IMR-90 (cell line): ENCODE results near the gene ABHD12B. TPM values are rescaled to one million over a fixed set of nuclear protein-coding genes. Genes with fewer than 3 reads are reported as not detected.

Experiments used
- ATAC-seq: fragments of 200-7000 bp; cut with Tn5 transposase; 2 replicates; pipeline ENCODE4 v1.9.1; 2020; ENCODE audit warnings: low read depth, mild to moderate bottlenecking, moderate library complexity
- BruUV-seq: library from RNA; stranded (reverse); fragments of 400-500 nt; replicated peaks from 2 replicates; lab custom pipeline; 2021; lab: Mats Ljungman, UMichigan
- CTCF ChIA-PET: fragments of 300-600 bp; formaldehyde crosslinking; extraction: SDS; loops from one replicate; lab custom pipeline; 2021; ENCODE audit warnings: antibody characterized with exemption; lab: Yijun Ruan, JAX
- POLR2A ChIA-PET: fragments of 300-600 bp; sonication (Branson Sonifier 250); formaldehyde crosslinking; loops from one replicate; lab custom pipeline; 2022; ENCODE audit warnings: antibody characterized with exemption; ENCODE audit not compliant: unreplicated experiment; lab: Charles Lee
- DNase-seq: peaks from one replicate; pipeline ENCODE4 v3.0.0; 2013
- H2AFZ ChIP-seq: replicated peaks from 2 replicates; pipeline ENCODE3; 2013; ENCODE audit warnings: low read length, mild to moderate bottlenecking; ENCODE audit not compliant: poor library complexity
- H2AK5ac ChIP-seq: 2 replicates; pipeline ENCODE4 v1.6.1; 2013; ENCODE audit warnings: low read depth, low read length, inconsistent platforms
- H2AK9ac ChIP-seq: replicated peaks from 2 replicates; pipeline ENCODE3; 2013; ENCODE audit warnings: mild to moderate bottlenecking, low read depth, low read length, moderate library complexity; ENCODE audit not compliant: poor library complexity
- H2BK120ac ChIP-seq: 2 replicates; pipeline ENCODE4 v1.6.1; 2013; ENCODE audit warnings: low read depth, low read length, inconsistent platforms
- H2BK15ac ChIP-seq: 3 replicates; pipeline ENCODE4 v1.6.1; 2013; ENCODE audit warnings: low read depth, low read length, inconsistent platforms
- H2BK20ac ChIP-seq: 2 replicates; pipeline ENCODE4 v1.6.1; 2013; ENCODE audit warnings: low read depth, mild to moderate bottlenecking, inconsistent platforms, low read length, moderate library complexity
- H2BK5ac ChIP-seq: 2 replicates; pipeline ENCODE4 v1.6.1; 2013; ENCODE audit warnings: mild to moderate bottlenecking, low read depth, low read length, inconsistent platforms; ENCODE audit not compliant: poor library complexity, severe bottlenecking
- H3K14ac ChIP-seq: replicated peaks from 2 replicates; pipeline ENCODE4 v1.6.1; 2013; ENCODE audit warnings: low read depth, low read length, inconsistent platforms
- H3K18ac ChIP-seq: 2 replicates; pipeline ENCODE4 v1.6.1; 2013; ENCODE audit warnings: low read depth, low read length, control low read depth
- H3K23ac ChIP-seq: 2 replicates; pipeline ENCODE4 v1.6.1; 2013; ENCODE audit warnings: low read depth, low read length, inconsistent platforms
- H3K27ac ChIP-seq: 2 replicates; pipeline ENCODE4 v1.5.1; 2013; ENCODE audit warnings: mild to moderate bottlenecking, control low read depth, low read length; ENCODE audit not compliant: insufficient read depth
- H3K27me3 ChIP-seq: 2 replicates; pipeline ENCODE4 v1.6.1; 2013; ENCODE audit warnings: low read length; ENCODE audit not compliant: control insufficient read depth, insufficient read depth
- H3K36me3 ChIP-seq: 2 replicates; pipeline ENCODE4 v1.6.1; 2013; ENCODE audit warnings: low read length, mixed read lengths; ENCODE audit not compliant: control insufficient read depth, insufficient read depth
- H3K4ac ChIP-seq: 2 replicates; pipeline ENCODE4 v1.6.1; 2013; ENCODE audit warnings: low read depth, low read length, inconsistent platforms
- H3K4me1 ChIP-seq: 2 replicates; pipeline ENCODE4 v1.6.1; 2013; ENCODE audit warnings: low read length, mixed read lengths; ENCODE audit not compliant: control insufficient read depth, insufficient read depth
- H3K4me2 ChIP-seq: 2 replicates; pipeline ENCODE4 v1.6.1; 2013; ENCODE audit warnings: low read depth, mild to moderate bottlenecking, control low read depth, low read length, moderate library complexity
- H3K4me3 ChIP-seq: 2 replicates; pipeline ENCODE4 v1.5.1; 2013; ENCODE audit warnings: low read depth, mild to moderate bottlenecking, control low read depth, low read length, moderate library complexity; ENCODE audit not compliant: insufficient read depth
- H3K56ac ChIP-seq: 2 replicates; pipeline ENCODE4 v1.6.1; 2013; ENCODE audit warnings: low read length, inconsistent platforms; ENCODE audit not compliant: insufficient read depth; ENCODE audit errors: extremely low read depth
- H3K79me1 ChIP-seq, 2 experiments: 2 replicates each; pipeline ENCODE4 v1.6.1; 2013; ENCODE audit warnings: low read length in 2 of 2, inconsistent platforms in 1 of 2, low read depth in 1 of 2
- H3K9ac ChIP-seq: 2 replicates; pipeline ENCODE4 v1.6.1; 2013; ENCODE audit warnings: low read depth, low read length, control low read depth
- H3K9me1 ChIP-seq: 2 replicates; pipeline ENCODE4 v1.6.1; 2013; ENCODE audit warnings: low read length, inconsistent platforms; ENCODE audit not compliant: insufficient read depth
- H3K9me3 ChIP-seq: 2 replicates; pipeline ENCODE4 v1.6.1; 2013; ENCODE audit warnings: low read length; ENCODE audit not compliant: control insufficient read depth, insufficient read depth
- H4K20me1 ChIP-seq: 2 replicates; pipeline ENCODE4 v1.6.1; 2013; ENCODE audit warnings: low read length, inconsistent platforms; ENCODE audit not compliant: insufficient read depth
- H4K5ac ChIP-seq: 2 replicates; pipeline ENCODE4 v1.6.1; 2013; ENCODE audit warnings: mild to moderate bottlenecking, low read depth, low read length, control low read depth
- H4K8ac ChIP-seq, 2 experiments: 2 replicates each; pipeline ENCODE4 v1.6.1; 2013; ENCODE audit warnings: low read depth in 2 of 2, low read length in 2 of 2, control low read depth in 1 of 2, inconsistent platforms in 1 of 2
- H4K91ac ChIP-seq: 2 replicates; pipeline ENCODE4 v1.6.1; 2013; ENCODE audit warnings: low read depth, low read length, inconsistent platforms; ENCODE audit not compliant: insufficient read depth
- WGBS, 2 experiments: methylation state at CpG; one replicate each; pipeline versions ENCODE4 v1.1.5 to v1.1.7; 2013; ENCODE audit warnings: missing lambda C conversion rate in 2 of 2; ENCODE audit not compliant: insufficient read length in 1 of 2; ENCODE audit errors: extremely low coverage in 2 of 2; 5-methylcytosine and 5-hydroxymethylcytosine counted together
- dilution Hi-C: fragments of 300-500 bp; cut with HindIII; formaldehyde crosslinking; loops from one replicate; pipeline ENCODE4 v1.14.3; 2018; ENCODE audit warnings: low sequenced_read_pairs; ENCODE audit not compliant: unreplicated experiment
- in situ Hi-C: fragments of 300-500 bp; cut with MboI; formaldehyde crosslinking; loops from 3 replicates; pipeline ENCODE4 v1.14.3; 2019; ENCODE audit warnings: low sequenced_read_pairs, inconsistent platforms, mixed read lengths
- intact Hi-C: fragments of 100-400 bp; cut with micrococcal nuclease; formaldehyde crosslinking; loops from 2 replicates; pipeline ENCODE4 v1.10.0; 2022
- polyA plus RNA-seq, 3 experiments: library from polyadenylated mRNA; depleted of rRNA; stranded (reverse); fragments of >200 nt; gene quantifications; 2 replicates each; pipeline ENCODE4 v1.2.3, GENCODE V29; 2012; ENCODE audit warnings: low replicate concordance in 1 of 3
- total RNA-seq: library from RNA; depleted of rRNA; stranded (reverse); fragments of >200 nt; gene quantifications from 2 replicates; pipeline ENCODE4 v1.2.3, GENCODE V29; 2012
- TF ChIP-seq, protein P1 (sequence below): fragments of 150-350 bp; IDR thresholded peaks from 2 replicates; pipeline ENCODE4 v1.6.1; 2017; ENCODE audit warnings: mild to moderate bottlenecking, antibody characterized with exemption, low read length, low read depth

Gene ABHD12B
- total and polyA plus RNA-seq, 2 of the 4 experiments (the other 2 are of a cell fraction), result 0.18 TPM; not detected in 1

DNA sequence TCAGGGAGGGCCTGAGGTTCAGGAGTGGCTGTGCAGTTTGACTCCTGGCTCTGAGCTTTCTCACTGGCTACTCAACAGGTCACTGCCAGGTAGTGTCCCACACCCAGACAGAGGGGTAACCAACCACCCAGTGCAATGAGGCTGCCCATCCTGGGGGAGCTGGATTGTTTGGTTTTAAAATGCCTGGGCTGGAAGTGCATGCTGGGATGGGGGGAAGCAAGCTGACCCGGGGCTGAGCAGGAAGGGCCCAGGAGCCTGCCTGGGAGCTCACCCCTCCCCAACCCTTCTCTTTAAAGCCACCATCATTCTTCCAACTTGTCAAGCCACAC, 12.6 kb upstream of the ABHD12B start:
- H3K23ac ChIP-seq, result peak overlapping the region; percentile 93
- 0 out of 2 replicates have a peak, but pooled peaks cover 5% of the 10 kb centered on the region for H3K9me1 ChIP-seq
- H3K4me1 ChIP-seq, result peaks cover 9% of the 10 kb centered on the region
- peak; percentile 39 for ATAC-seq
- H3K27ac ChIP-seq, result peak overlapping the region; percentile 89
- peak overlapping the region; percentile 86; the same call in 1 of the 2 replicates for H2AK5ac ChIP-seq
- intact Hi-C loops (no loop called here), dilution Hi-C loops (no loop called here), in situ Hi-C loops (no loop called here)
- H2BK120ac ChIP-seq, result peak overlapping the region; percentile 96
- H3K56ac ChIP-seq, result peak overlapping the region; percentile 26; the same call in 1 of the 2 replicates
- BruUV-seq, result no TSS peak
- peak overlapping the region; percentile 96 for H3K4ac ChIP-seq
- peak overlapping the region; percentile 99; the same call in 2 of the 3 replicates for H2BK15ac ChIP-seq
- H3K27me3 ChIP-seq, result no peaks in the 10 kb centered on the region
- H4K91ac ChIP-seq, result peak overlapping the region; percentile 96
- peak overlapping the region; percentile 70 for H3K18ac ChIP-seq
- no peaks in the 10 kb centered on the region for H3K9me3 ChIP-seq
- H3K4me3 ChIP-seq, result no peak overlapping the region
- peak overlapping the region; percentile 87 for H2AFZ ChIP-seq
- H3K36me3 ChIP-seq, result no peaks in the 10 kb centered on the region
- no peaks in the 10 kb centered on the region for H4K20me1 ChIP-seq
- H3K9ac ChIP-seq, result peak overlapping the region; percentile 78
- POLR2A ChIA-PET, result no interaction called here
- H3K79me1 ChIP-seq, result 0 out of 4 replicates have a peak, but pooled peaks cover 0 to 3% of the 10 kb centered on the region in 2 experiments
- peak overlapping the region; percentile 92 for H3K4me2 ChIP-seq
- CTCF ChIA-PET, result interaction anchor here (1.0 to 3.1 kb wide), 6 partner anchors 9 to 243 kb away, joined by 3 to 31 read pairs (median 5); no protein-coding TSS in a partner anchor
- H2AK9ac ChIP-seq, result peak overlapping the region; percentile 50
- H3K14ac ChIP-seq, result peak overlapping the region; percentile 91
- WGBS, 2 experiments, result no CpG with 5 or more reads among the region's 1 CpG
- TF ChIP-seq, protein P1, sequence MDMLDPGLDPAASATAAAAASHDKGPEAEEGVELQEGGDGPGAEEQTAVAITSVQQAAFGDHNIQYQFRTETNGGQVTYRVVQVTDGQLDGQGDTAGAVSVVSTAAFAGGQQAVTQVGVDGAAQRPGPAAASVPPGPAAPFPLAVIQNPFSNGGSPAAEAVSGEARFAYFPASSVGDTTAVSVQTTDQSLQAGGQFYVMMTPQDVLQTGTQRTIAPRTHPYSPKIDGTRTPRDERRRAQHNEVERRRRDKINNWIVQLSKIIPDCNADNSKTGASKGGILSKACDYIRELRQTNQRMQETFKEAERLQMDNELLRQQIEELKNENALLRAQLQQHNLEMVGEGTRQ, result no peak
- H4K5ac ChIP-seq, result peak overlapping the region; percentile 73
- H4K8ac ChIP-seq, result peak overlapping the region; percentile 26 to 98
- H2BK20ac ChIP-seq, result peak overlapping the region; percentile 75; the same call in 1 of the 2 replicates
- H2BK5ac ChIP-seq, result peak overlapping the region; percentile 53
- DNase-seq, result no peak
